NCI-H69 (cell line): Measurements from ENCODE around the gene ADAMTS12.

ENCODE experiments used
- DNase-seq: peaks from one replicate; lab custom pipeline; 2025; lab: John Stamatoyannopoulos, UW

The ADAMTS12 gene

GRCh38 chr5:33800241-33800950, 91.4 kb downstream of the ADAMTS12 start:
- no peak for DNase-seq

GRCh38 chr5:33795496-33795895, 96.3 kb downstream of the ADAMTS12 start:
- no peak for DNase-seq

GRCh38 chr5:33794550-33795181, 97.1 kb downstream of the ADAMTS12 start:
- no peak for DNase-seq

- no peak for DNase-seq
Observed at GRCh38 chr5:33793836-33794549, 97.8 kb downstream of the ADAMTS12 start.

GRCh38 chr5:33793276-33793675, 98.5 kb downstream of the ADAMTS12 start:
- DNase-seq, result no peak

GRCh38 chr5:33792559-33792958, 99.2 kb downstream of the ADAMTS12 start:
- no peak for DNase-seq

GRCh38 chr5:33789567-33789957, 102.2 kb downstream of the ADAMTS12 start:
- no peak for DNase-seq

GRCh38 chr5:33788922-33789566, 102.7 kb downstream of the ADAMTS12 start:
- no peak for DNase-seq

GRCh38 chr5:33785571-33785970, 106.2 kb downstream of the ADAMTS12 start:
- DNase-seq, result no peak

- DNase-seq, result no peak
Observed at GRCh38 chr5:33781286-33781685, 110.5 kb downstream of the ADAMTS12 start.

- no peak for DNase-seq
Observed at GRCh38 chr5:33776151-33776660, 115.6 kb downstream of the ADAMTS12 start.

GRCh38 chr5:33774341-33774740, 117.4 kb downstream of the ADAMTS12 start:
- no peak for DNase-seq

GRCh38 chr5:33772380-33772897, 119.4 kb downstream of the ADAMTS12 start:
- no peak for DNase-seq

GRCh38 chr5:33769968-33770367, 121.8 kb downstream of the ADAMTS12 start:
- DNase-seq, result no peak

GRCh38 chr5:33769196-33769595, 122.6 kb downstream of the ADAMTS12 start:
- DNase-seq, result no peak

GRCh38 chr5:33766023-33766422, 125.8 kb downstream of the ADAMTS12 start:
- DNase-seq, result no peak

- DNase-seq, result no peak
Observed at GRCh38 chr5:33764786-33765185, 127.0 kb downstream of the ADAMTS12 start.

- no peak for DNase-seq
Observed at GRCh38 chr5:33763435-33763834, 128.4 kb downstream of the ADAMTS12 start.

GRCh38 chr5:33762859-33763258, 128.9 kb downstream of the ADAMTS12 start:
- no peak for DNase-seq

GRCh38 chr5:33761139-33761538, 130.7 kb downstream of the ADAMTS12 start:
- DNase-seq, result no peak

- no peak for DNase-seq
Observed at GRCh38 chr5:33758737-33759136, 133.1 kb downstream of the ADAMTS12 start.

- no peak for DNase-seq
Observed at GRCh38 chr5:33756491-33756890, 135.3 kb downstream of the ADAMTS12 start.
